Activated T-cell treated with anti-CD3 and anti-CD28 coated beads, Interleukin-2, amount 50 U/mL, for 24 hours (primary cell): Measurements from ENCODE around the gene ARMC5.
"Not testable (repeated sequence)": the region's sequence is repeated elsewhere in the genome, so short reads cannot be mapped to it uniquely, and the experiment has no call there.

Experiments used
- DNase-seq: peaks from one replicate; pipeline ENCODE4 v3.0.0-alpha.2; 2020
- H3K27ac Mint-ChIP-seq: 2 replicates; pipeline ENCODE4 v1.8.0; 2020; ENCODE audit warnings: mild to moderate bottlenecking, mixed read lengths
- H3K27me3 Mint-ChIP-seq: 2 replicates; pipeline ENCODE4 v1.8.0; 2020; ENCODE audit warnings: mixed read lengths
- H3K36me3 Mint-ChIP-seq: 2 replicates; pipeline ENCODE4 v1.8.0; 2020; ENCODE audit warnings: low read depth, mixed read lengths
- H3K4me1 Mint-ChIP-seq: 2 replicates; pipeline ENCODE4 v1.8.0; 2020; ENCODE audit warnings: low read depth, mixed read lengths
- H3K4me3 Mint-ChIP-seq: 2 replicates; pipeline ENCODE4 v1.8.0; 2020; ENCODE audit warnings: mild to moderate bottlenecking, moderate library complexity, mixed read lengths
- H3K9me3 Mint-ChIP-seq: 2 replicates; pipeline ENCODE4 v1.8.0; 2020; ENCODE audit warnings: mixed read lengths

The ARMC5 gene

GRCh38 chr16:31474773-31475738 lies 15.8 kb downstream of the ARMC5 start:
- H3K27me3 Mint-ChIP-seq = peaks cover 33% of the 10 kb centered on the region
- H3K4me3 Mint-ChIP-seq = no peak overlapping the region
- H3K4me1 Mint-ChIP-seq = peaks cover 29% of the 10 kb centered on the region
- H3K9me3 Mint-ChIP-seq = no peaks in the 10 kb centered on the region
- no peaks in the 10 kb centered on the region for H3K36me3 Mint-ChIP-seq
- H3K27ac Mint-ChIP-seq = no peak overlapping the region
- DNase-seq = no peak

GRCh38 chr16:31475946-31476302 lies 16.6 kb downstream of the ARMC5 start:
- Mint-ChIP-seq H3K4me1 (peaks cover 29% of the 10 kb centered on the region), H3K27ac (no peak overlapping the region)

GRCh38 chr16:31476303-31477219 lies 17.3 kb downstream of the ARMC5 start:
- DNase-seq = peak; percentile 90
- peak overlapping the region; percentile 14 for H3K27ac Mint-ChIP-seq
- peaks cover 29% of the 10 kb centered on the region for H3K4me1 Mint-ChIP-seq
- H3K4me3 Mint-ChIP-seq = peak overlapping the region; percentile 74
- H3K27me3 Mint-ChIP-seq = peaks cover 27% of the 10 kb centered on the region
- no peaks in the 10 kb centered on the region for H3K9me3 Mint-ChIP-seq
- H3K36me3 Mint-ChIP-seq = no peaks in the 10 kb centered on the region

More at GRCh38 chr16:31475946-31476302, 16.6 kb downstream of the ARMC5 start:
- Mint-ChIP-seq H3K27me3 (peaks cover 33% of the 10 kb centered on the region), H3K9me3 (no peaks in the 10 kb centered on the region), H3K36me3 (no peaks in the 10 kb centered on the region), H3K4me3 (peak overlapping the region; percentile 74)
- no peak for DNase-seq

- Mint-ChIP-seq H3K4me3 (peak overlapping the region; percentile 68), H3K27ac (no peak overlapping the region), H3K27me3 (peaks cover 24% of the 10 kb centered on the region), H3K36me3 (no peaks in the 10 kb centered on the region), H3K9me3 (no peaks in the 10 kb centered on the region), H3K4me1 (peaks cover 27% of the 10 kb centered on the region)
- peak; percentile 65 for DNase-seq
Observed at GRCh38 chr16:31477220-31478216, 18.2 kb downstream of the ARMC5 start.

GRCh38 chr16:31478956-31479355 lies 19.7 kb downstream of the ARMC5 start:
- no peaks in the 10 kb centered on the region for H3K9me3 Mint-ChIP-seq

GRCh38 chr16:31479751-31480150 lies 20.4 kb downstream of the ARMC5 start:
- no peak for DNase-seq
- Mint-ChIP-seq H3K36me3 (no peaks in the 10 kb centered on the region), H3K9me3 (no peaks in the 10 kb centered on the region), H3K4me3 (no peak overlapping the region), H3K27me3 (peaks cover 10% of the 10 kb centered on the region), H3K27ac (no peak overlapping the region), H3K4me1 (peaks cover 22% of the 10 kb centered on the region)

More at GRCh38 chr16:31478956-31479355, 19.7 kb downstream of the ARMC5 start:
- no peak overlapping the region for H3K4me3 Mint-ChIP-seq
- no peak for DNase-seq
- H3K36me3 Mint-ChIP-seq = no peaks in the 10 kb centered on the region
- H3K27me3 Mint-ChIP-seq = peaks cover 15% of the 10 kb centered on the region
- H3K4me1 Mint-ChIP-seq = peaks cover 22% of the 10 kb centered on the region
- no peak overlapping the region for H3K27ac Mint-ChIP-seq

GRCh38 chr16:31480851-31481536 lies 21.7 kb downstream of the ARMC5 start:
- no peaks in the 10 kb centered on the region for H3K9me3 Mint-ChIP-seq
- H3K4me3 Mint-ChIP-seq = no peak overlapping the region
- peaks cover 20% of the 10 kb centered on the region for H3K4me1 Mint-ChIP-seq
- H3K36me3 Mint-ChIP-seq = no peaks in the 10 kb centered on the region
- no peak overlapping the region for H3K27ac Mint-ChIP-seq
- H3K27me3 Mint-ChIP-seq = peaks cover 6% of the 10 kb centered on the region
- DNase-seq = no peak

GRCh38 chr16:31483081-31483480 lies 23.8 kb downstream of the ARMC5 start, which contains the start of gene SLC5A2:
TSS of gene SLC5A2 (plus strand) at chr16:31483123. CDS start at chr16:31483137, 14 bp downstream.
- H3K36me3 Mint-ChIP-seq = no peaks in the 10 kb centered on the region
- no peak within 1 kb of the TSS for H3K4me3 Mint-ChIP-seq
- DNase-seq = no peak
- H3K27ac Mint-ChIP-seq = no peak within 1 kb of the TSS
- H3K27me3 Mint-ChIP-seq = no peaks in the 10 kb centered on the region
- no peaks in the 10 kb centered on the region for H3K9me3 Mint-ChIP-seq
- H3K4me1 Mint-ChIP-seq = peaks cover 12% of the 10 kb centered on the region

GRCh38 chr16:31484048-31484447 lies 24.7 kb downstream of the ARMC5 start:
- not testable (repeated sequence) for H3K9me3 Mint-ChIP-seq, H3K4me3 Mint-ChIP-seq, H3K36me3 Mint-ChIP-seq, H3K27ac Mint-ChIP-seq, H3K27me3 Mint-ChIP-seq, DNase-seq
- H3K4me1 Mint-ChIP-seq = peaks cover 11% of the 10 kb centered on the region

GRCh38 chr16:31484491-31485171 lies 25.3 kb downstream of the ARMC5 start:
- Mint-ChIP-seq H3K4me3 (no peak overlapping the region), H3K27me3 (no peaks in the 10 kb centered on the region), H3K9me3 (no peaks in the 10 kb centered on the region), H3K27ac (no peak overlapping the region), H3K4me1 (peaks cover 11% of the 10 kb centered on the region), H3K36me3 (peaks cover 2% of the 10 kb centered on the region)
- no peak for DNase-seq

GRCh38 chr16:31485571-31485970 lies 26.3 kb downstream of the ARMC5 start:
- no peaks in the 10 kb centered on the region for H3K27me3 Mint-ChIP-seq
- H3K4me3 Mint-ChIP-seq = no peak overlapping the region
- peaks cover 11% of the 10 kb centered on the region for H3K4me1 Mint-ChIP-seq
- H3K36me3 Mint-ChIP-seq = peaks cover 8% of the 10 kb centered on the region
- DNase-seq = no peak
- no peaks in the 10 kb centered on the region for H3K9me3 Mint-ChIP-seq
- no peak overlapping the region for H3K27ac Mint-ChIP-seq

- Mint-ChIP-seq H3K27ac (no peak overlapping the region), H3K4me3 (no peak overlapping the region), H3K9me3 (no peaks in the 10 kb centered on the region), H3K36me3 (peaks cover 12% of the 10 kb centered on the region), H3K27me3 (no peaks in the 10 kb centered on the region), H3K4me1 (peaks cover 11% of the 10 kb centered on the region)
- DNase-seq = no peak
Observed at GRCh38 chr16:31486045-31486444, 26.7 kb downstream of the ARMC5 start.
